Uterus (tissue), 2 donors: ENCODE results near the gene CUTC.

Source experiments
- CTCF ChIP-seq, 4 experiments: fragments of 200-600 bp in 2 of 4; fragments of 450-650 bp in 2 of 4; sonication (generic) in 2 of 4; IDR thresholded peaks; one replicate each; pipeline ENCODE4 v1.5.1; 2016 to 2019; ENCODE audit warnings: antibody characterized with exemption in 4 of 4, mild to moderate bottlenecking in 2 of 4, moderate library complexity in 1 of 4
- POLR2A ChIP-seq, 2 donors: fragments of 450-650 bp; IDR thresholded peaks; one replicate each; pipeline ENCODE4 v1.6.1; 2016; ENCODE audit warnings: antibody characterized with exemption in 2 of 2, mild to moderate bottlenecking in 1 of 2, moderate library complexity in 1 of 2

GRCh38 chr10:99689461-99689860 lies 42.6 kb upstream of the CUTC start:
- TF ChIP-seq POLR2A (IDR thresholded peaks at IDR 0.05) (no peak), CTCF (IDR thresholded peaks at IDR 0.05) (no peak)
